SK-N-SH treated with all-trans-retinoic acid at 6 μM for 48 hours (cell line): ENCODE measurements around the gene TEKT2.

Experiments
- ATAC-seq: fragments of 200-7000 bp; cut with Tn5 transposase; 3 replicates; pipeline ENCODE4 v1.9.1; 2020; ENCODE audit warnings: mild to moderate bottlenecking, moderate library complexity
- ARNTL ChIP-seq: fragments of 450-650 bp; formaldehyde crosslinking; IDR thresholded peaks from 2 replicates; pipeline ENCODE4 v1.5.0; 2020; ENCODE audit warnings: low read depth, mild to moderate bottlenecking, moderate library complexity, borderline replicate concordance
- BACH2 ChIP-seq: fragments of 250-450 bp; sonication (Bioruptor Pico); IDR thresholded peaks from 2 replicates; pipeline ENCODE4 v1.9.0; 2021; ENCODE audit warnings: mild to moderate bottlenecking, borderline replicate concordance
- CSDC2 ChIP-seq: fragments of 250-450 bp; sonication (Bioruptor Pico); IDR thresholded peaks from 2 replicates; pipeline ENCODE4 v1.5.0; 2020; ENCODE audit warnings: mild to moderate bottlenecking, moderate library complexity
- GLIS3 ChIP-seq: fragments of 250-450 bp; sonication (Bioruptor Pico); IDR thresholded peaks from 2 replicates; pipeline ENCODE4 v1.5.0; 2020; ENCODE audit warnings: mild to moderate bottlenecking, moderate library complexity
- ISL1 ChIP-seq: fragments of 250-450 bp; sonication (Bioruptor Pico); IDR thresholded peaks from 2 replicates; pipeline ENCODE4 v2.1.2; 2022; ENCODE audit warnings: mild to moderate bottlenecking, moderate library complexity
- OSR1 ChIP-seq: fragments of 250-450 bp; sonication (Bioruptor Pico); IDR thresholded peaks from 2 replicates; pipeline ENCODE4 v1.8.0; 2022; ENCODE audit warnings: moderate library complexity, mild to moderate bottlenecking, inconsistent platforms
- PPARA ChIP-seq: fragments of 250-450 bp; sonication (Bioruptor Pico); IDR thresholded peaks from 2 replicates; pipeline ENCODE4 v1.5.0; 2020; ENCODE audit warnings: mild to moderate bottlenecking, borderline replicate concordance
- SNAI2 ChIP-seq: fragments of 250-450 bp; sonication (Bioruptor Pico); IDR thresholded peaks from 2 replicates; pipeline ENCODE4 v1.5.0; 2020; ENCODE audit warnings: mild to moderate bottlenecking, moderate library complexity
- TCF4 ChIP-seq: fragments of 250-450 bp; sonication (Bioruptor Pico); IDR thresholded peaks from 2 replicates; pipeline ENCODE4 v1.8.0; 2021; ENCODE audit warnings: mild to moderate bottlenecking, moderate library complexity, borderline replicate concordance
- TOX ChIP-seq: fragments of 250-450 bp; sonication (Bioruptor Pico); IDR thresholded peaks from 2 replicates; pipeline ENCODE4 v1.8.0; 2021; ENCODE audit warnings: mild to moderate bottlenecking, moderate library complexity, borderline replicate concordance
- ZC3H10 ChIP-seq: fragments of 250-450 bp; sonication (Bioruptor Pico); IDR thresholded peaks from 2 replicates; pipeline ENCODE4 v1.5.1; 2021; ENCODE audit warnings: mild to moderate bottlenecking, moderate library complexity
- ZFP3 ChIP-seq: fragments of 250-450 bp; sonication (Bioruptor Pico); IDR thresholded peaks from 2 replicates; pipeline ENCODE4 v1.5.0; 2020; ENCODE audit warnings: mild to moderate bottlenecking, moderate library complexity
- ZFP30 ChIP-seq: fragments of 450-650 bp; formaldehyde crosslinking; IDR thresholded peaks from 2 replicates; pipeline ENCODE4 v1.5.0; 2022; ENCODE audit warnings: mild to moderate bottlenecking, moderate library complexity
- ZNF565 ChIP-seq: fragments of 450-650 bp; formaldehyde crosslinking; conservative IDR thresholded peaks from 2 replicates; pipeline ENCODE4 v1.5.0; 2020; ENCODE audit warnings: low read depth, mild to moderate bottlenecking, moderate library complexity
- ZNF70 ChIP-seq: fragments of 450-650 bp; formaldehyde crosslinking; IDR thresholded peaks from 2 replicates; pipeline ENCODE4 v1.5.0; 2020; ENCODE audit warnings: mild to moderate bottlenecking, moderate library complexity
- ZNF8 ChIP-seq: fragments of 450-650 bp; formaldehyde crosslinking; IDR thresholded peaks from 2 replicates; pipeline ENCODE4 v1.5.0; 2020; ENCODE audit warnings: mild to moderate bottlenecking, moderate library complexity
- TF ChIP-seq, protein P1 (sequence below): fragments of 250-450 bp; sonication (Bioruptor Pico); IDR thresholded peaks from 2 replicates; pipeline ENCODE4 v1.5.1; 2021; ENCODE audit warnings: mild to moderate bottlenecking, moderate library complexity
- TF ChIP-seq, protein P2 (sequence below): fragments of 250-450 bp; sonication (Bioruptor Pico); IDR thresholded peaks from 2 replicates; pipeline ENCODE4 v1.8.0; 2020; ENCODE audit warnings: mild to moderate bottlenecking, moderate library complexity, borderline replicate concordance
- TF ChIP-seq, protein P3 (sequence below): fragments of 250-450 bp; sonication (Bioruptor Pico); IDR thresholded peaks from 2 replicates; pipeline ENCODE4 v1.5.0; 2020; ENCODE audit warnings: mild to moderate bottlenecking, moderate library complexity
- TF ChIP-seq, protein P4 (sequence below): fragments of 250-450 bp; sonication (Bioruptor Pico); IDR thresholded peaks from 2 replicates; pipeline ENCODE4 v1.5.1; 2020; ENCODE audit warnings: low read depth, mild to moderate bottlenecking, moderate library complexity

Gene TEKT2

DNA sequence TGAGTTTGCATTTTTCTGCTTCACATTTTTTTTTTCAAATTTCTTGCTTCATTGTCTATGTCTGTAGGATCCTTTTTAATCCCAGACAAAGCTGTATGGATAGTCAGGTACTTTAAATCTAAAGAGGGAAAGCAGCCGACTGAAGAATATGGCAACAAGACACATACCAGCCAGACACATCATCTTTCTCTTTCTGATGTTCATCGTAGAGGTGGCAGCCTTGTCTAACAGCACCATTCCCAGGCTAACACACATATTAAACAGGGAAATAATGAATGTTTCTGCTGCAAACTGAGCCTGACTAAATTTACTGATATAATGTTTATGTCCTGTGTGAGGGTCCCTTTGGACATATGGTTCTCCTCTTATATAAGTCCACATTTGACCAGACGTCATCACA, 3.7 kb upstream of the TEKT2 start:
- ATAC-seq: no peak
- TF ChIP-seq OSR1 (CRISPR knock-in tag): no peak
- no peak for TF ChIP-seq TCF4 (CRISPR knock-in tag)
- TF ChIP-seq ISL1 (CRISPR knock-in tag): no peak
- TF ChIP-seq SNAI2: no peak
- TF ChIP-seq TOX (CRISPR knock-in tag): no peak
- TF ChIP-seq, protein P1, sequence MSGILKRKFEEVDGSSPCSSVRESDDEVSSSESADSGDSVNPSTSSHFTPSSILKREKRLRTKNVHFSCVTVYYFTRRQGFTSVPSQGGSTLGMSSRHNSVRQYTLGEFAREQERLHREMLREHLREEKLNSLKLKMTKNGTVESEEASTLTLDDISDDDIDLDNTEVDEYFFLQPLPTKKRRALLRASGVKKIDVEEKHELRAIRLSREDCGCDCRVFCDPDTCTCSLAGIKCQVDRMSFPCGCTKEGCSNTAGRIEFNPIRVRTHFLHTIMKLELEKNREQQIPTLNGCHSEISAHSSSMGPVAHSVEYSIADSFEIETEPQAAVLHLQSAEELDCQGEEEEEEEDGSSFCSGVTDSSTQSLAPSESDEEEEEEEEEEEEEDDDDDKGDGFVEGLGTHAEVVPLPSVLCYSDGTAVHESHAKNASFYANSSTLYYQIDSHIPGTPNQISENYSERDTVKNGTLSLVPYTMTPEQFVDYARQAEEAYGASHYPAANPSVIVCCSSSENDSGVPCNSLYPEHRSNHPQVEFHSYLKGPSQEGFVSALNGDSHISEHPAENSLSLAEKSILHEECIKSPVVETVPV (CRISPR knock-in tag): no peak
- TF ChIP-seq, protein P2, sequence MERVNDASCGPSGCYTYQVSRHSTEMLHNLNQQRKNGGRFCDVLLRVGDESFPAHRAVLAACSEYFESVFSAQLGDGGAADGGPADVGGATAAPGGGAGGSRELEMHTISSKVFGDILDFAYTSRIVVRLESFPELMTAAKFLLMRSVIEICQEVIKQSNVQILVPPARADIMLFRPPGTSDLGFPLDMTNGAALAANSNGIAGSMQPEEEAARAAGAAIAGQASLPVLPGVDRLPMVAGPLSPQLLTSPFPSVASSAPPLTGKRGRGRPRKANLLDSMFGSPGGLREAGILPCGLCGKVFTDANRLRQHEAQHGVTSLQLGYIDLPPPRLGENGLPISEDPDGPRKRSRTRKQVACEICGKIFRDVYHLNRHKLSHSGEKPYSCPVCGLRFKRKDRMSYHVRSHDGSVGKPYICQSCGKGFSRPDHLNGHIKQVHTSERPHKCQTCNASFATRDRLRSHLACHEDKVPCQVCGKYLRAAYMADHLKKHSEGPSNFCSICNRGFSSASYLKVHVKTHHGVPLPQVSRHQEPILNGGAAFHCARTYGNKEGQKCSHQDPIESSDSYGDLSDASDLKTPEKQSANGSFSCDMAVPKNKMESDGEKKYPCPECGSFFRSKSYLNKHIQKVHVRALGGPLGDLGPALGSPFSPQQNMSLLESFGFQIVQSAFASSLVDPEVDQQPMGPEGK: no peak
- no peak for TF ChIP-seq PPARA (CRISPR knock-in tag)
- TF ChIP-seq ZFP30: no peak
- TF ChIP-seq, protein P3, sequence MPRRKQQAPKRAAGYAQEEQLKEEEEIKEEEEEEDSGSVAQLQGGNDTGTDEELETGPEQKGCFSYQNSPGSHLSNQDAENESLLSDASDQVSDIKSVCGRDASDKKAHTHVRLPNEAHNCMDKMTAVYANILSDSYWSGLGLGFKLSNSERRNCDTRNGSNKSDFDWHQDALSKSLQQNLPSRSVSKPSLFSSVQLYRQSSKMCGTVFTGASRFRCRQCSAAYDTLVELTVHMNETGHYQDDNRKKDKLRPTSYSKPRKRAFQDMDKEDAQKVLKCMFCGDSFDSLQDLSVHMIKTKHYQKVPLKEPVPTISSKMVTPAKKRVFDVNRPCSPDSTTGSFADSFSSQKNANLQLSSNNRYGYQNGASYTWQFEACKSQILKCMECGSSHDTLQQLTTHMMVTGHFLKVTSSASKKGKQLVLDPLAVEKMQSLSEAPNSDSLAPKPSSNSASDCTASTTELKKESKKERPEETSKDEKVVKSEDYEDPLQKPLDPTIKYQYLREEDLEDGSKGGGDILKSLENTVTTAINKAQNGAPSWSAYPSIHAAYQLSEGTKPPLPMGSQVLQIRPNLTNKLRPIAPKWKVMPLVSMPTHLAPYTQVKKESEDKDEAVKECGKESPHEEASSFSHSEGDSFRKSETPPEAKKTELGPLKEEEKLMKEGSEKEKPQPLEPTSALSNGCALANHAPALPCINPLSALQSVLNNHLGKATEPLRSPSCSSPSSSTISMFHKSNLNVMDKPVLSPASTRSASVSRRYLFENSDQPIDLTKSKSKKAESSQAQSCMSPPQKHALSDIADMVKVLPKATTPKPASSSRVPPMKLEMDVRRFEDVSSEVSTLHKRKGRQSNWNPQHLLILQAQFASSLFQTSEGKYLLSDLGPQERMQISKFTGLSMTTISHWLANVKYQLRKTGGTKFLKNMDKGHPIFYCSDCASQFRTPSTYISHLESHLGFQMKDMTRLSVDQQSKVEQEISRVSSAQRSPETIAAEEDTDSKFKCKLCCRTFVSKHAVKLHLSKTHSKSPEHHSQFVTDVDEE (CRISPR knock-in tag): no peak
- no peak for TF ChIP-seq BACH2 (CRISPR knock-in tag)
- no peak for TF ChIP-seq CSDC2 (CRISPR knock-in tag)
- no peak for TF ChIP-seq ZNF8 (CRISPR knock-in tag)
- TF ChIP-seq ZC3H10 (CRISPR knock-in tag): no peak
- no peak for TF ChIP-seq ZFP3
- no peak for TF ChIP-seq ZNF70 (CRISPR knock-in tag)

DNA sequence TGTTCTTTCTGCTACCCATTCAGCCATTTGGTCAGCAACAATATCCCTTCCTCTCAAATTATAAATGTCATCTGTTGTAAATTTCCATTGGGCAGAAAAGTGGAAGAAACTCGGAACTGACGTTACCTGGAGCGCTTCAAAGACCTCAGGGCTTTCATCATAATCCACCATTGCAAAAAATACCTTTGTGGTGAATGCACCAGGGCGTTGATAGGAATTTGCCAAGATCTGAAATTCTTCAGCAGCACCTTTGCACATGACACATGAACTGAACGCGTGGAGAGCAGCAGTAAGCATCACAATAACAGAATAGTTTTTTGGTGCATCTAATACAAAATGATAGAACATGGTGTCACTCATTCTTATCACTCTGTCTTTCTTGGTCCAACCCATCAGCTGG, 3.1 kb upstream of the TEKT2 start:
- TF ChIP-seq, protein P4, sequence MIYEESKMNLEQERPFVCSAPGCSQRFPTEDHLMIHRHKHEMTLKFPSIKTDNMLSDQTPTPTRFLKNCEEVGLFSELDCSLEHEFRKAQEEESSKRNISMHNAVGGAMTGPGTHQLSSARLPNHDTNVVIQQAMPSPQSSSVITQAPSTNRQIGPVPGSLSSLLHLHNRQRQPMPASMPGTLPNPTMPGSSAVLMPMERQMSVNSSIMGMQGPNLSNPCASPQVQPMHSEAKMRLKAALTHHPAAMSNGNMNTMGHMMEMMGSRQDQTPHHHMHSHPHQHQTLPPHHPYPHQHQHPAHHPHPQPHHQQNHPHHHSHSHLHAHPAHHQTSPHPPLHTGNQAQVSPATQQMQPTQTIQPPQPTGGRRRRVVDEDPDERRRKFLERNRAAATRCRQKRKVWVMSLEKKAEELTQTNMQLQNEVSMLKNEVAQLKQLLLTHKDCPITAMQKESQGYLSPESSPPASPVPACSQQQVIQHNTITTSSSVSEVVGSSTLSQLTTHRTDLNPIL: no peak
- TF ChIP-seq ZNF70 (CRISPR knock-in tag): no peak
- no peak for TF ChIP-seq BACH2 (CRISPR knock-in tag)
- TF ChIP-seq OSR1 (CRISPR knock-in tag): no peak
- no peak for TF ChIP-seq SNAI2
- no peak for TF ChIP-seq ZC3H10 (CRISPR knock-in tag)
- TF ChIP-seq ZNF565 (CRISPR knock-in tag): no peak
- TF ChIP-seq ZNF8 (CRISPR knock-in tag): no peak
- no peak for ATAC-seq

DNA sequence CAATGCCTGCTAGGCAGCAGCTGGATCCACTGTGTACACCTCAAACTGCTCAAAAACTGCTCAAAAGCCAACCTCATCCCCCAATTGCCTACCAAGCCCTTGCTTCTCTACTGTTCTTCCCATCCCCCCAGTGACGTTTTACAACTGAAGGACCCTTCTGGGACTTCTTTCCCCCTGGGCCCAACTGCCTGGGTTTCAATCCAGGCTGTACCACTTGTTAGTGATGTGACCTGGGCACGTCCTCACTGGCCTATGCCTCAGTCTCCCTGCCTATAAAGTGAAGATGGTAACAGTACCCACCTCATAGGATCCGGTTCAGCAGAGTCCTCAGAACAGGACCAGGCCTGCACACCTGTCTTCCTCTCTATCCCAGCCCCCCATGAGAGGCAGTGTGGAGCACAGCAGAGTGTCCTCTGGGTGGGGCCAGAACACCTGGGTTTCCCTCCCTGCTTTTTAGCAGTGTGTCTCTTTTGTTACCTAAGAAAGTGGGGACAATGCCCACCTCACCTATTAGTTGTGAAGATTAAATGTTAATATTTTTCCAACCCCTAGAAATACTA, 1.9 kb upstream of the TEKT2 start:
- no peak for ATAC-seq
- TF ChIP-seq ISL1 (CRISPR knock-in tag) (no peak), ARNTL (CRISPR knock-in tag) (no peak)
- TF ChIP-seq, protein P2: no peak

DNA sequence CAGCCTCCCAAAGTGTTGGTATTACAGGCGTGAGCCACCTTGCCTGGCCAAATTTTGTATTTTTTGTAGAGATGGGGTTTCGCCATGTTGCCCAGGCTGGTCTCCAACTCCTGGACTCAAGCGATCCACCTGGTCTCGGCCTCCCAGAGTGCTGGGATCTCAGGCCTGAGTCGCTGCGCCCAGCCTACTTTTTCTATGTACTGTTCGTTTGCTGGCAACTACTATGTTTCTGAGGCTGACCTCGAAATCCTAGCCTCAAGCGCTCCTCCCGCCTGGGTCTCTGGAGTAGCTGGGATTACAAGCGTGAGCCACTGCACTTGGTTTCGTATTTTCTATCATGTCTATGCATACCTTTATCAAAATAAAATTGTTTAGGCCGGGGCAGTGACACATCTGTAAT, 675 bp upstream of the TEKT2 start:
- no peak for ATAC-seq
- TF ChIP-seq ZNF70 (CRISPR knock-in tag): no peak
- no peak for TF ChIP-seq GLIS3
- no peak for TF ChIP-seq TCF4 (CRISPR knock-in tag)
- TF ChIP-seq ZNF565 (CRISPR knock-in tag): no peak
- no peak for TF ChIP-seq PPARA (CRISPR knock-in tag)
- TF ChIP-seq ARNTL (CRISPR knock-in tag): no peak
- TF ChIP-seq, protein P4: no peak
- no peak for TF ChIP-seq ZFP3
- no peak for TF ChIP-seq TOX (CRISPR knock-in tag)
- TF ChIP-seq, protein P3 (CRISPR knock-in tag): no peak
- TF ChIP-seq ISL1 (CRISPR knock-in tag): no peak
- no peak for TF ChIP-seq ZFP30
- TF ChIP-seq CSDC2 (CRISPR knock-in tag): no peak
